Liver (tissue), 9 donors: ENCODE measurements around the gene NAA38. TPM values are rescaled to one million over a fixed set of nuclear protein-coding genes. Genes with fewer than 3 reads are reported as not detected.

ENCODE experiments used
- DNase-seq: peaks from one replicate; pipeline ENCODE4 v3.0.0-alpha.2; 2017; ENCODE audit warnings: low spot score
- H3K27ac ChIP-seq, 2 donors: one replicate each; pipeline ENCODE4 v1.7.0; 2013; ENCODE audit warnings: inconsistent platforms in 2 of 2, low read length in 2 of 2, control low read depth in 1 of 2, low read depth in 1 of 2, mild to moderate bottlenecking in 1 of 2
- H3K27me3 ChIP-seq, 4 donors: one replicate each; pipeline versions ENCODE4 v1.6.1 to v1.7.0; 2013; ENCODE audit warnings: low read length in 3 of 4, inconsistent platforms in 1 of 4, mild to moderate bottlenecking in 1 of 4, moderate library complexity in 1 of 4; ENCODE audit not compliant: control insufficient read depth in 4 of 4, insufficient read depth in 4 of 4
- H3K36me3 ChIP-seq, 4 donors: one replicate each; pipeline versions ENCODE4 v1.6.1 to v1.7.0; 2013; ENCODE audit warnings: low read length in 3 of 4, mild to moderate bottlenecking in 3 of 4, low read depth in 1 of 4, moderate library complexity in 1 of 4; ENCODE audit not compliant: control insufficient read depth in 4 of 4, insufficient read depth in 3 of 4
- H3K4me1 ChIP-seq, 4 donors: one replicate each; pipeline versions ENCODE4 v1.6.1 to v1.7.0; 2013; ENCODE audit warnings: low read length in 3 of 4, mild to moderate bottlenecking in 3 of 4, moderate library complexity in 1 of 4; ENCODE audit not compliant: control insufficient read depth in 4 of 4, insufficient read depth in 4 of 4
- H3K4me3 ChIP-seq, 3 donors: one replicate each; pipeline versions ENCODE4 v1.6.1 to v1.7.0; 2013; ENCODE audit warnings: low read length in 3 of 3, control low read depth in 1 of 3, low read depth in 1 of 3, mild to moderate bottlenecking in 1 of 3
- H3K9ac ChIP-seq, 2 donors: one replicate each; pipeline ENCODE4 v1.7.0; 2013; ENCODE audit warnings: low read length in 2 of 2, mild to moderate bottlenecking in 2 of 2, moderate library complexity in 2 of 2, control low read depth in 1 of 2, low read depth in 1 of 2
- H3K9me3 ChIP-seq, 4 donors: one replicate each; pipeline versions ENCODE4 v1.6.1 to v1.7.0; 2013; ENCODE audit warnings: low read length in 3 of 4; ENCODE audit not compliant: control insufficient read depth in 4 of 4
- EGR1 ChIP-seq, 2 donors: IDR thresholded peaks; 2 replicates each; pipeline ENCODE4 v1.6.1; 2016 to 2018; ENCODE audit warnings: antibody characterized with exemption in 2 of 2, low read depth in 2 of 2
- FOXA2 ChIP-seq: IDR thresholded peaks from 2 replicates; pipeline ENCODE4 v1.6.1; 2016; ENCODE audit warnings: antibody characterized with exemption
- HNF4A ChIP-seq, 2 donors: conservative IDR thresholded peaks; 2 replicates each; pipeline ENCODE4 v1.6.1; 2016; ENCODE audit warnings: antibody characterized with exemption in 2 of 2, mild to moderate bottlenecking in 2 of 2
- JUND ChIP-seq, 2 donors: IDR thresholded peaks; 2 replicates each; pipeline ENCODE4 v1.6.1; 2016; ENCODE audit warnings: antibody characterized with exemption in 2 of 2
- MAX ChIP-seq: IDR thresholded peaks from 2 replicates; pipeline ENCODE4 v1.6.1; 2016; ENCODE audit warnings: antibody characterized with exemption
- NR2F2 ChIP-seq: IDR thresholded peaks from 2 replicates; pipeline ENCODE4 v1.6.1; 2016; ENCODE audit warnings: antibody characterized with exemption
- REST ChIP-seq: IDR thresholded peaks from 2 replicates; pipeline ENCODE4 v1.6.1; 2016; ENCODE audit warnings: antibody characterized with exemption, mild to moderate bottlenecking
- SP1 ChIP-seq: IDR thresholded peaks from 2 replicates; pipeline ENCODE4 v1.6.1; 2018; ENCODE audit warnings: antibody characterized with exemption, mild to moderate bottlenecking
- YY1 ChIP-seq: IDR thresholded peaks from 2 replicates; pipeline ENCODE4 v1.6.1; 2016; ENCODE audit warnings: antibody characterized with exemption, mild to moderate bottlenecking
- ZBTB33 ChIP-seq: IDR thresholded peaks from 2 replicates; pipeline ENCODE4 v1.6.1; 2016; ENCODE audit warnings: antibody characterized with exemption
- WGBS: extraction: QIAGEN DNeasy Blood & Tissue Kit; methylation state at CpG from one replicate; pipeline ENCODE4 v1.1.7; 2013; 5-methylcytosine and 5-hydroxymethylcytosine counted together
- polyA plus RNA-seq, 2 donors: library from polyadenylated mRNA; stranded (reverse) in 1 of 2; unstranded in 1 of 2; fragments of 200-250 nt in 1 of 2; fragments of >200 nt in 1 of 2; fragmentation: Nextera tagmentation in 1 of 2; extraction: Ambion mirVana in 1 of 2; gene quantifications; one replicate each; pipeline versions ENCODE4 v1.2.1 to v1.2.3, GENCODE V29; 2013 to 2015
- total RNA-seq, 2 donors: library from RNA; depleted of rRNA; stranded (reverse); fragments of >200 nt; gene quantifications; one replicate each; pipeline ENCODE4 v1.2.3, GENCODE V29; 2014
- TF ChIP-seq, protein P1 (sequence below): IDR thresholded peaks from 2 replicates; pipeline ENCODE4 v1.6.1; 2016; ENCODE audit warnings: antibody characterized with exemption
- donor health status: healthy.
- donor health status: healthy.
- donor health status: healthy.
- donor health status: healthy.
- donor health status: healthy.

The NAA38 gene
- total and polyA plus RNA-seq, 4 donors: 24.3 to 118 (median 56.8) TPM

DNA sequence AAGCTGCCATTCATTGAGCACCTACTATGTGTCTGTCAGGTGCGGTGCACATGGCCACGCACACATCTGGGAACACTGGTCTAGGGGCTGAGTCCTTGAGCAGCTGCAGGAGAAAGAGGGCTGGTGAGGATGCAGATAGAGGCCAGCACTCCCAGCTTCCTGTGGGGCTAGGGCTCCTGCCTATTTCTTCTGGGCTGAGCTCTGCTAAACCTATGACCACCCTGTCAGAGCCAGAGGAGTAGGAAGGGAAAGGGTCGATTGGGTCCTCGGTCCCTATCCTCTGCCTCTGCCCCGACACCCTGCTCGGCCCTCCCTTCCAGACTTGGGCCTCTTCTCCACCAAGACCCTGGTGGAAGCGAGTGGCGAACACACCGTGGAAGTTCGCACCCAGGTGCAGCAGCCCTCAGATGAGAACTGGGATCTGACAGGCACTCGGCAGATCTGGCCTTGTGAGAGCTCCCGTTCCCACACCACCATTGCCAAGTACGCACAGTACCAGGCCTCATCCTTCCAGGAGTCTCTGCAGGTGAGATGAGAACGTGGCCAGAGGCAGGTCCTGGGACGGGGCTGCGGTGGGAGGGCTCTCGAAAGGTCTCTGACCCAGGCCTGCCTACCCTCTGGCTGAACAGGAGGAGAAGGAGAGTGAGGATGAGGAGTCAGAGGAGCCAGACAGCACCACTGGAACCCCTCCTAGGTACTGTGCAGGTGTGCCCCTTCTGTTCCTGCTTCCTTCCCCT, 6.5 kb downstream of the NAA38 start (continued):
- no peak for TF ChIP-seq ZBTB33
- TF ChIP-seq SP1: no peak
- no peak for TF ChIP-seq EGR1 (IDR thresholded peaks at IDR 0.05; ENCODE audit: low read depth in 2 of 2)
- TF ChIP-seq YY1: no peak
- TF ChIP-seq MAX: no peak

GRCh38 chr17:7849751-7850504, 7.4 kb downstream of the NAA38 start:
- H3K4me1 ChIP-seq: peaks cover 0 to 12% (median 9%) of the 10 kb centered on the region in 4 donors
- DNase-seq: no peak

More at GRCh38 chr17:7849751-7850504, 7.4 kb downstream of the NAA38 start:
- WGBS: 87% methylated on average over 12 of the region's 12 CpGs
- H3K4me3 ChIP-seq: no peak overlapping the region
- no peak for TF ChIP-seq FOXA2
- TF ChIP-seq MAX: no peak
- TF ChIP-seq NR2F2: no peak
- no peak for TF ChIP-seq ZBTB33
- no peak for TF ChIP-seq REST
- TF ChIP-seq, protein P1, sequence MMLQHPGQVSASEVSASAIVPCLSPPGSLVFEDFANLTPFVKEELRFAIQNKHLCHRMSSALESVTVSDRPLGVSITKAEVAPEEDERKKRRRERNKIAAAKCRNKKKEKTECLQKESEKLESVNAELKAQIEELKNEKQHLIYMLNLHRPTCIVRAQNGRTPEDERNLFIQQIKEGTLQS: no peak
- TF ChIP-seq JUND (IDR thresholded peaks at IDR 0.05): no peak
- no peak for TF ChIP-seq HNF4A (conservative IDR thresholded peaks at IDR 0.05)
- H3K9me3 ChIP-seq: no peaks in the 10 kb centered on the region
- H3K36me3 ChIP-seq: peaks cover 22 to 54% (median 30%) of the 10 kb centered on the region in 4 donors
- H3K27ac ChIP-seq: no peak overlapping the region
- no peaks in the 10 kb centered on the region for H3K27me3 ChIP-seq
- H3K9ac ChIP-seq: no peak overlapping the region
